Adrenal gland (tissue), 5 donors: ENCODE data around the gene DNASE1L2.

ENCODE experiments used
- POLR2A ChIP-seq, 2 donors: fragments of 450-650 bp; IDR thresholded peaks; one replicate each; pipeline ENCODE4 v1.6.1; 2017; ENCODE audit warnings: antibody characterized with exemption in 2 of 2, mild to moderate bottlenecking in 2 of 2, moderate library complexity in 1 of 2
- TF ChIP-seq, protein P1 (sequence below), 6 experiments: fragments of 450-650 bp in 4 of 6; fragments of 200-600 bp in 2 of 6; sonication (generic) in 1 of 6; IDR thresholded peaks; 1 replicate in 5 of 6; 2 replicates in 1 of 6; pipeline versions ENCODE4 v1.5.1 to v1.8.0; 2016 to 2021; ENCODE audit warnings: antibody characterized with exemption in 6 of 6, mild to moderate bottlenecking in 2 of 6, moderate library complexity in 1 of 6
- donor health status: DM: no; HTN: no; CAD: no.

DNA sequence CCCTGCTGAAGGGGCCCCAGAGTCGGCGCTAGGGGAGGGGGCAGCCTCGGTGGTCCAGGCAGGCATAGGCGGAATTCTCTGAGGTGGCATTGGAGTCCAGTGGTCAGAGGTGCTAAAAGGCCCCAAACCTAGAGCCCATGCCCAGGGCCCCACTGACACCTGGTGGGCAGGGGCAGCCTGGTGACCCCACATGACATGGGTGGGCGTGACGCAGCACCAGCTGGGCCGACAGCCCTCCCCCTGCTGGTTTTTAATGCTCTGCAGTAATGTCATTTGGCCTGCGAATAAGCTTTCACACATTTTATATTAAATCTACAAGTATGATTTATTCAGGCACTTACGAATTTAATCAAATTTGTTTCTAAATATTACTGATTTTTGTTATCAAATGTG lies 33.8 kb downstream of the DNASE1L2 start:
- TF ChIP-seq, protein P1, sequence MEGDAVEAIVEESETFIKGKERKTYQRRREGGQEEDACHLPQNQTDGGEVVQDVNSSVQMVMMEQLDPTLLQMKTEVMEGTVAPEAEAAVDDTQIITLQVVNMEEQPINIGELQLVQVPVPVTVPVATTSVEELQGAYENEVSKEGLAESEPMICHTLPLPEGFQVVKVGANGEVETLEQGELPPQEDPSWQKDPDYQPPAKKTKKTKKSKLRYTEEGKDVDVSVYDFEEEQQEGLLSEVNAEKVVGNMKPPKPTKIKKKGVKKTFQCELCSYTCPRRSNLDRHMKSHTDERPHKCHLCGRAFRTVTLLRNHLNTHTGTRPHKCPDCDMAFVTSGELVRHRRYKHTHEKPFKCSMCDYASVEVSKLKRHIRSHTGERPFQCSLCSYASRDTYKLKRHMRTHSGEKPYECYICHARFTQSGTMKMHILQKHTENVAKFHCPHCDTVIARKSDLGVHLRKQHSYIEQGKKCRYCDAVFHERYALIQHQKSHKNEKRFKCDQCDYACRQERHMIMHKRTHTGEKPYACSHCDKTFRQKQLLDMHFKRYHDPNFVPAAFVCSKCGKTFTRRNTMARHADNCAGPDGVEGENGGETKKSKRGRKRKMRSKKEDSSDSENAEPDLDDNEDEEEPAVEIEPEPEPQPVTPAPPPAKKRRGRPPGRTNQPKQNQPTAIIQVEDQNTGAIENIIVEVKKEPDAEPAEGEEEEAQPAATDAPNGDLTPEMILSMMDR (IDR thresholded peaks at IDR 0.05), result no peak
- no peak for TF ChIP-seq POLR2A (IDR thresholded peaks at IDR 0.05)
